HG03103 (cell line): ENCODE measurements around the gene MSI2.

Experiments used
- ATAC-seq: cut with Tn5 transposase; IDR thresholded peaks from one replicate; pipeline ENCODE4 v1.9.1; 2021; ENCODE audit warnings: low read depth; ENCODE audit not compliant: unreplicated experiment

Gene MSI2

GRCh38 chr17:57514614-57515013 lies 258.3 kb downstream of the MSI2 start:
- ATAC-seq, result no peak

- ATAC-seq, result no peak
Measured at GRCh38 chr17:57515662-57516211, 259.4 kb downstream of the MSI2 start.

GRCh38 chr17:57516290-57517230 lies 260.2 kb downstream of the MSI2 start:
- ATAC-seq, result no peak

- ATAC-seq, result no peak
Measured at GRCh38 chr17:57517273-57517631, 260.9 kb downstream of the MSI2 start.

- ATAC-seq, result no peak
Measured at GRCh38 chr17:57517632-57518456, 261.5 kb downstream of the MSI2 start.

GRCh38 chr17:57518587-57519581 lies 262.6 kb downstream of the MSI2 start:
- ATAC-seq, result no peak

GRCh38 chr17:57519800-57520199 lies 263.5 kb downstream of the MSI2 start:
- ATAC-seq, result no peak

GRCh38 chr17:57521606-57522005 lies 265.3 kb downstream of the MSI2 start:
- ATAC-seq, result no peak

GRCh38 chr17:57522042-57523005 lies 266.0 kb downstream of the MSI2 start:
- no peak for ATAC-seq

- no peak for ATAC-seq
Measured at GRCh38 chr17:57523926-57524632, 267.8 kb downstream of the MSI2 start.

- no peak for ATAC-seq
Measured at GRCh38 chr17:57524839-57525568, 268.7 kb downstream of the MSI2 start.

GRCh38 chr17:57527221-57528057 lies 271.1 kb downstream of the MSI2 start:
- ATAC-seq, result no peak

- ATAC-seq, result no peak
Measured at GRCh38 chr17:57528058-57528451, 271.7 kb downstream of the MSI2 start.

- no peak for ATAC-seq
Measured at GRCh38 chr17:57530026-57530425, 273.7 kb downstream of the MSI2 start.

GRCh38 chr17:57530508-57530907 lies 274.2 kb downstream of the MSI2 start:
- no peak for ATAC-seq

- ATAC-seq, result no peak
Measured at GRCh38 chr17:57531078-57531477, 274.8 kb downstream of the MSI2 start.
